Liver (tissue), 9 donors: ENCODE measurements around the gene ARAP3. TPM values are rescaled to one million over a fixed set of nuclear protein-coding genes. Genes with fewer than 3 reads are reported as not detected.

Source experiments
- DNase-seq: peaks from one replicate; pipeline ENCODE4 v3.0.0-alpha.2; 2017; ENCODE audit warnings: low spot score
- H3K27ac ChIP-seq, 2 donors: one replicate each; pipeline ENCODE4 v1.7.0; 2013; ENCODE audit warnings: inconsistent platforms in 2 of 2, low read length in 2 of 2, control low read depth in 1 of 2, low read depth in 1 of 2, mild to moderate bottlenecking in 1 of 2
- H3K27me3 ChIP-seq, 4 donors: one replicate each; pipeline versions ENCODE4 v1.6.1 to v1.7.0; 2013; ENCODE audit warnings: low read length in 3 of 4, inconsistent platforms in 1 of 4, mild to moderate bottlenecking in 1 of 4, moderate library complexity in 1 of 4; ENCODE audit not compliant: control insufficient read depth in 4 of 4, insufficient read depth in 4 of 4
- H3K36me3 ChIP-seq, 4 donors: one replicate each; pipeline versions ENCODE4 v1.6.1 to v1.7.0; 2013; ENCODE audit warnings: low read length in 3 of 4, mild to moderate bottlenecking in 3 of 4, low read depth in 1 of 4, moderate library complexity in 1 of 4; ENCODE audit not compliant: control insufficient read depth in 4 of 4, insufficient read depth in 3 of 4
- H3K4me1 ChIP-seq, 4 donors: one replicate each; pipeline versions ENCODE4 v1.6.1 to v1.7.0; 2013; ENCODE audit warnings: low read length in 3 of 4, mild to moderate bottlenecking in 3 of 4, moderate library complexity in 1 of 4; ENCODE audit not compliant: control insufficient read depth in 4 of 4, insufficient read depth in 4 of 4
- H3K4me3 ChIP-seq, 3 donors: one replicate each; pipeline versions ENCODE4 v1.6.1 to v1.7.0; 2013; ENCODE audit warnings: low read length in 3 of 3, control low read depth in 1 of 3, low read depth in 1 of 3, mild to moderate bottlenecking in 1 of 3
- H3K9ac ChIP-seq, 2 donors: one replicate each; pipeline ENCODE4 v1.7.0; 2013; ENCODE audit warnings: low read length in 2 of 2, mild to moderate bottlenecking in 2 of 2, moderate library complexity in 2 of 2, control low read depth in 1 of 2, low read depth in 1 of 2
- H3K9me3 ChIP-seq, 4 donors: one replicate each; pipeline versions ENCODE4 v1.6.1 to v1.7.0; 2013; ENCODE audit warnings: low read length in 3 of 4; ENCODE audit not compliant: control insufficient read depth in 4 of 4
- CTCF ChIP-seq: fragments of 150-350 bp; IDR thresholded peaks from 2 replicates; pipeline ENCODE4 v1.5.1; 2017; ENCODE audit warnings: improper control_type of control experiment, low read depth, low read length; ENCODE audit not compliant: missing input control
- EGR1 ChIP-seq, 2 donors: IDR thresholded peaks; 2 replicates each; pipeline ENCODE4 v1.6.1; 2016 to 2018; ENCODE audit warnings: antibody characterized with exemption in 2 of 2, low read depth in 2 of 2
- FOXA1 ChIP-seq: IDR thresholded peaks from 2 replicates; pipeline ENCODE4 v1.6.1; 2016; ENCODE audit warnings: antibody characterized with exemption
- FOXA2 ChIP-seq: IDR thresholded peaks from 2 replicates; pipeline ENCODE4 v1.6.1; 2016; ENCODE audit warnings: antibody characterized with exemption
- GABPA ChIP-seq, 2 donors: IDR thresholded peaks in 1 of 2; conservative IDR thresholded peaks in 1 of 2; 2 replicates each; pipeline ENCODE4 v1.6.1; 2016; ENCODE audit warnings: antibody characterized with exemption in 2 of 2, mild to moderate bottlenecking in 1 of 2, moderate library complexity in 1 of 2
- HNF4A ChIP-seq, 2 donors: conservative IDR thresholded peaks; 2 replicates each; pipeline ENCODE4 v1.6.1; 2016; ENCODE audit warnings: antibody characterized with exemption in 2 of 2, mild to moderate bottlenecking in 2 of 2
- HNF4G ChIP-seq: IDR thresholded peaks from 2 replicates; pipeline ENCODE4 v1.6.1; 2016; ENCODE audit warnings: antibody characterized with exemption
- JUND ChIP-seq, 2 donors: IDR thresholded peaks; 2 replicates each; pipeline ENCODE4 v1.6.1; 2016; ENCODE audit warnings: antibody characterized with exemption in 2 of 2
- NR2F2 ChIP-seq: IDR thresholded peaks from 2 replicates; pipeline ENCODE4 v1.6.1; 2016; ENCODE audit warnings: antibody characterized with exemption
- RAD21 ChIP-seq, 2 donors: IDR thresholded peaks; 2 replicates each; pipeline ENCODE4 v1.6.1; 2016; ENCODE audit warnings: antibody characterized with exemption in 2 of 2, mild to moderate bottlenecking in 2 of 2
- RXRA ChIP-seq, 2 donors: IDR thresholded peaks; 2 replicates each; pipeline ENCODE4 v1.6.1; 2017 to 2018; ENCODE audit warnings: antibody characterized with exemption in 2 of 2, mild to moderate bottlenecking in 1 of 2
- SP1 ChIP-seq: IDR thresholded peaks from 2 replicates; pipeline ENCODE4 v1.6.1; 2018; ENCODE audit warnings: antibody characterized with exemption, mild to moderate bottlenecking
- TAF1 ChIP-seq: conservative IDR thresholded peaks from 2 replicates; pipeline ENCODE4 v1.6.1; 2016; ENCODE audit warnings: antibody characterized with exemption, mild to moderate bottlenecking
- YY1 ChIP-seq: IDR thresholded peaks from 2 replicates; pipeline ENCODE4 v1.6.1; 2016; ENCODE audit warnings: antibody characterized with exemption, mild to moderate bottlenecking
- ZBTB33 ChIP-seq: IDR thresholded peaks from 2 replicates; pipeline ENCODE4 v1.6.1; 2016; ENCODE audit warnings: antibody characterized with exemption
- WGBS: extraction: QIAGEN DNeasy Blood & Tissue Kit; methylation state at CpG from one replicate; pipeline ENCODE4 v1.1.7; 2013; 5-methylcytosine and 5-hydroxymethylcytosine counted together
- polyA plus RNA-seq, 2 donors: library from polyadenylated mRNA; stranded (reverse) in 1 of 2; unstranded in 1 of 2; fragments of 200-250 nt in 1 of 2; fragments of >200 nt in 1 of 2; fragmentation: Nextera tagmentation in 1 of 2; extraction: Ambion mirVana in 1 of 2; gene quantifications; one replicate each; pipeline versions ENCODE4 v1.2.1 to v1.2.3, GENCODE V29; 2013 to 2015
- total RNA-seq, 2 donors: library from RNA; depleted of rRNA; stranded (reverse); fragments of >200 nt; gene quantifications; one replicate each; pipeline ENCODE4 v1.2.3, GENCODE V29; 2014
- TF ChIP-seq, protein P1 (sequence below): IDR thresholded peaks from 2 replicates; pipeline ENCODE4 v1.6.1; 2016; ENCODE audit warnings: antibody characterized with exemption, mild to moderate bottlenecking
- TF ChIP-seq, protein P2 (sequence below): IDR thresholded peaks from 2 replicates; pipeline ENCODE4 v1.6.1; 2016; ENCODE audit warnings: antibody characterized with exemption
- TF ChIP-seq, protein P3 (sequence below): IDR thresholded peaks from 2 replicates; pipeline ENCODE4 v1.6.1; 2016; ENCODE audit warnings: antibody characterized with exemption
- donor health status: healthy.
- donor health status: healthy.
- donor health status: healthy.
- donor health status: healthy.
- donor health status: healthy.

ARAP3 gene
- total and polyA plus RNA-seq, 4 donors = 1.6 to 4.7 (median 2.1) TPM

DNA sequence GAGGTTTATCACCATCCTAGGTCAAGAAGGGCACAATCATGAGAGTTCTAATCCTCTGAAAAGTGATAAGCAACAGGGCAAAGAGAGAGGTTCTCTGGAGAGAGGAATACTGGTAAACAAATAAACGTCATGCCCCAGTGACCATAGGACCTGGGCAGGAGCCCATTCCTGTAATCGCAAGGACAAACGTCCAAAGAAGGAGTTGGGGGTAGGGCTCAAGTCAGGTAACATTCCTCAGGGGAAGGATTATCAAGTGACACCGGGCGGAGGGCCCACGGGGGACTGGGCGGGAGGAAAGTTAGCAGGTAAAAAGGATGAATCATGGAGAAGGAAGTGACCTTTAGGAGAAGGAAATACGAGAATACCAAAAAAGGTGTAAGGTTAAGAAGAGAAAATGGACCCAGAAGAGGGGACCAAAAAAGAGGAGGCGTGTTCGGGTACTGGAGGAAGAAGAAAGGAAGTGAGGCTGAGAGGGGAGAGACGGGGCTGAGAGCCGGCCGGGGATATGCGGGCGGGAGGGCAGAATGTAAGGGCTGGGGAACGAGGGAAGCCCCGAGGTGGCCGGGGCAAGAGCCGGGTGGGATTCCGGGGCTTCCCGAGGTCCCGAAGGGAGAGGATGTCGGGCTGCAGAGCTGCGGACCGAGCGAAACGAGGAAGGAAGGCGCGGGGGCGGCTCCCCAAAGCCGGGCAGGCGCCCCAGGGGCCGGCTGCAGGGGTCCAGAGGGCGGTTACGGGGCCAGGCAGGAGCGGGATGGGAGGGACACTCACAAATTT is 63.8 kb downstream of the ARAP3 start:
- peak overlapping the region; percentile 80 to 88 (median 83) for H3K4me3 ChIP-seq
- peaks cover 4 to 20% (median 16%) of the 10 kb centered on the region in 4 donors for H3K36me3 ChIP-seq
- H3K27me3 ChIP-seq = no peaks in the 10 kb centered on the region
- under 1% methylated on average over 36 of the region's 36 CpGs for WGBS
- peak overlapping the region; percentile 85 to 95 for H3K27ac ChIP-seq
- TF ChIP-seq CTCF (no peak), NR2F2 (no peak), FOXA1 (no peak), SP1 (peak; percentile 58), ZBTB33 (peak; percentile 20), RXRA (IDR thresholded peaks at IDR 0.05) (peak in 1 of 2 donors; percentile 64), RAD21 (IDR thresholded peaks at IDR 0.05) (peak in 1 of 2 donors; percentile 43), FOXA2 (peak; percentile 16), YY1 (peak; percentile 73), JUND (IDR thresholded peaks at IDR 0.05) (peak in 1 of 2 donors; percentile 73), TAF1 (no peak), GABPA (IDR thresholded peaks at IDR 0.05 in 1 of 2, conservative IDR thresholded peaks at IDR 0.05 in 1 of 2) (no peak), HNF4A (conservative IDR thresholded peaks at IDR 0.05) (peak; percentile 66 to 80), HNF4G (peak; percentile 15), EGR1 (IDR thresholded peaks at IDR 0.05; ENCODE audit: low read depth in 2 of 2) (no peak)
- TF ChIP-seq, protein P1, sequence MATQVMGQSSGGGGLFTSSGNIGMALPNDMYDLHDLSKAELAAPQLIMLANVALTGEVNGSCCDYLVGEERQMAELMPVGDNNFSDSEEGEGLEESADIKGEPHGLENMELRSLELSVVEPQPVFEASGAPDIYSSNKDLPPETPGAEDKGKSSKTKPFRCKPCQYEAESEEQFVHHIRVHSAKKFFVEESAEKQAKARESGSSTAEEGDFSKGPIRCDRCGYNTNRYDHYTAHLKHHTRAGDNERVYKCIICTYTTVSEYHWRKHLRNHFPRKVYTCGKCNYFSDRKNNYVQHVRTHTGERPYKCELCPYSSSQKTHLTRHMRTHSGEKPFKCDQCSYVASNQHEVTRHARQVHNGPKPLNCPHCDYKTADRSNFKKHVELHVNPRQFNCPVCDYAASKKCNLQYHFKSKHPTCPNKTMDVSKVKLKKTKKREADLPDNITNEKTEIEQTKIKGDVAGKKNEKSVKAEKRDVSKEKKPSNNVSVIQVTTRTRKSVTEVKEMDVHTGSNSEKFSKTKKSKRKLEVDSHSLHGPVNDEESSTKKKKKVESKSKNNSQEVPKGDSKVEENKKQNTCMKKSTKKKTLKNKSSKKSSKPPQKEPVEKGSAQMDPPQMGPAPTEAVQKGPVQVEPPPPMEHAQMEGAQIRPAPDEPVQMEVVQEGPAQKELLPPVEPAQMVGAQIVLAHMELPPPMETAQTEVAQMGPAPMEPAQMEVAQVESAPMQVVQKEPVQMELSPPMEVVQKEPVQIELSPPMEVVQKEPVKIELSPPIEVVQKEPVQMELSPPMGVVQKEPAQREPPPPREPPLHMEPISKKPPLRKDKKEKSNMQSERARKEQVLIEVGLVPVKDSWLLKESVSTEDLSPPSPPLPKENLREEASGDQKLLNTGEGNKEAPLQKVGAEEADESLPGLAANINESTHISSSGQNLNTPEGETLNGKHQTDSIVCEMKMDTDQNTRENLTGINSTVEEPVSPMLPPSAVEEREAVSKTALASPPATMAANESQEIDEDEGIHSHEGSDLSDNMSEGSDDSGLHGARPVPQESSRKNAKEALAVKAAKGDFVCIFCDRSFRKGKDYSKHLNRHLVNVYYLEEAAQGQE = peak; percentile 55
- TF ChIP-seq, protein P2, sequence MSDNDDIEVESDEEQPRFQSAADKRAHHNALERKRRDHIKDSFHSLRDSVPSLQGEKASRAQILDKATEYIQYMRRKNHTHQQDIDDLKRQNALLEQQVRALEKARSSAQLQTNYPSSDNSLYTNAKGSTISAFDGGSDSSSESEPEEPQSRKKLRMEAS = no peak
- TF ChIP-seq, protein P3, sequence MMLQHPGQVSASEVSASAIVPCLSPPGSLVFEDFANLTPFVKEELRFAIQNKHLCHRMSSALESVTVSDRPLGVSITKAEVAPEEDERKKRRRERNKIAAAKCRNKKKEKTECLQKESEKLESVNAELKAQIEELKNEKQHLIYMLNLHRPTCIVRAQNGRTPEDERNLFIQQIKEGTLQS = no peak
- peak overlapping the region; percentile 52 to 97 for H3K9ac ChIP-seq
- peak; percentile 57 for DNase-seq
- H3K4me1 ChIP-seq = peaks cover 2 to 41% (median 35%) of the 10 kb centered on the region in 4 donors
- H3K9me3 ChIP-seq = no peaks in the 10 kb centered on the region
